Cardiac fibroblast (primary cell): Measurements from ENCODE around the gene MAMDC4.
"Not testable (repeated sequence)": the region's sequence is repeated elsewhere in the genome, so short reads cannot be mapped to it uniquely, and the experiment has no call there.

Source experiments
- DNase-seq, 2 donors: peaks; one replicate each; pipeline versions ENCODE4 v3.0.0 to v3.0.0-alpha.2; 2010; ENCODE audit warnings: low read depth in 2 of 2
- H3K4me3 ChIP-seq, 2 donors: replicated peaks in 1 of 2; 1 replicate in 1 of 2; 2 replicates in 1 of 2; pipeline ENCODE4 v1.5.1; 2011; ENCODE audit warnings: low read depth in 2 of 2, low read length in 2 of 2, mild to moderate bottlenecking in 2 of 2, moderate library complexity in 1 of 2
- CTCF ChIP-seq: IDR thresholded peaks from one replicate; pipeline ENCODE4 v1.5.1; 2011; ENCODE audit warnings: low read depth, mild to moderate bottlenecking, low read length, inconsistent platforms

The MAMDC4 gene

GRCh38 chr9:136863623-136864273, 11.6 kb downstream of the MAMDC4 start:
- no peak overlapping the region for H3K4me3 ChIP-seq
- TF ChIP-seq CTCF = no peak
- no peak for DNase-seq

GRCh38 chr9:136865041-136865767, 13.1 kb downstream of the MAMDC4 start:
- DNase-seq = no peak
- peak overlapping the region; percentile 77 to 92 for H3K4me3 ChIP-seq
- TF ChIP-seq CTCF = no peak

GRCh38 chr9:136865768-136866103, 13.6 kb downstream of the MAMDC4 start:
- DNase-seq = no peak
- TF ChIP-seq CTCF = no peak
- peak overlapping the region; percentile 77 to 92 for H3K4me3 ChIP-seq

GRCh38 chr9:136866898-136867421, 14.8 kb downstream of the MAMDC4 start:
- DNase-seq = not testable (repeated sequence)
- H3K4me3 ChIP-seq = peak overlapping the region; percentile 48 to 92

- no peak overlapping the region for H3K4me3 ChIP-seq
- no peak for TF ChIP-seq CTCF
- no peak for DNase-seq
Observed at GRCh38 chr9:136867480-136867879, 15.3 kb downstream of the MAMDC4 start.

- no peak overlapping the region for H3K4me3 ChIP-seq
- DNase-seq = no peak
- no peak for TF ChIP-seq CTCF
Observed at GRCh38 chr9:136867917-136868316, 15.8 kb downstream of the MAMDC4 start.

GRCh38 chr9:136868644-136869043, 16.5 kb downstream of the MAMDC4 start:
- no peak for TF ChIP-seq CTCF
- H3K4me3 ChIP-seq = no peak overlapping the region
- DNase-seq = no peak

- H3K4me3 ChIP-seq, DNase-seq: not testable (repeated sequence)
Observed at GRCh38 chr9:136869611-136870010, 17.5 kb downstream of the MAMDC4 start.
